IPS-20b (cell line): ENCODE data around the gene WDR83.

Experiments used
- H3K27ac ChIP-seq: one replicate; pipeline ENCODE4 v1.5.1; 2013; ENCODE audit warnings: low read length
- H3K27me3 ChIP-seq: 2 replicates; pipeline ENCODE4 v1.6.1; 2013; ENCODE audit warnings: mild to moderate bottlenecking, low read length, inconsistent platforms; ENCODE audit not compliant: insufficient read depth
- H3K36me3 ChIP-seq: 2 replicates; pipeline ENCODE4 v1.6.1; 2013; ENCODE audit warnings: low read depth, mild to moderate bottlenecking, inconsistent platforms, low read length, moderate library complexity; ENCODE audit not compliant: insufficient read depth
- H3K4me1 ChIP-seq: 2 replicates; pipeline ENCODE4 v1.6.1; 2013; ENCODE audit warnings: mild to moderate bottlenecking, control low read depth, inconsistent platforms, low read length, moderate library complexity; ENCODE audit not compliant: insufficient read depth
- H3K4me3 ChIP-seq: 2 replicates; pipeline ENCODE4 v1.5.1; 2013; ENCODE audit warnings: mild to moderate bottlenecking, low read length, inconsistent platforms
- H3K9ac ChIP-seq: 2 replicates; pipeline ENCODE4 v1.6.1; 2013; ENCODE audit warnings: low read depth, mild to moderate bottlenecking, inconsistent platforms, low read length, moderate library complexity
- H3K9me3 ChIP-seq: 2 replicates; pipeline ENCODE4 v1.6.1; 2013; ENCODE audit warnings: mild to moderate bottlenecking, low read depth, low read length, inconsistent platforms; ENCODE audit not compliant: insufficient read depth

Gene WDR83

DNA sequence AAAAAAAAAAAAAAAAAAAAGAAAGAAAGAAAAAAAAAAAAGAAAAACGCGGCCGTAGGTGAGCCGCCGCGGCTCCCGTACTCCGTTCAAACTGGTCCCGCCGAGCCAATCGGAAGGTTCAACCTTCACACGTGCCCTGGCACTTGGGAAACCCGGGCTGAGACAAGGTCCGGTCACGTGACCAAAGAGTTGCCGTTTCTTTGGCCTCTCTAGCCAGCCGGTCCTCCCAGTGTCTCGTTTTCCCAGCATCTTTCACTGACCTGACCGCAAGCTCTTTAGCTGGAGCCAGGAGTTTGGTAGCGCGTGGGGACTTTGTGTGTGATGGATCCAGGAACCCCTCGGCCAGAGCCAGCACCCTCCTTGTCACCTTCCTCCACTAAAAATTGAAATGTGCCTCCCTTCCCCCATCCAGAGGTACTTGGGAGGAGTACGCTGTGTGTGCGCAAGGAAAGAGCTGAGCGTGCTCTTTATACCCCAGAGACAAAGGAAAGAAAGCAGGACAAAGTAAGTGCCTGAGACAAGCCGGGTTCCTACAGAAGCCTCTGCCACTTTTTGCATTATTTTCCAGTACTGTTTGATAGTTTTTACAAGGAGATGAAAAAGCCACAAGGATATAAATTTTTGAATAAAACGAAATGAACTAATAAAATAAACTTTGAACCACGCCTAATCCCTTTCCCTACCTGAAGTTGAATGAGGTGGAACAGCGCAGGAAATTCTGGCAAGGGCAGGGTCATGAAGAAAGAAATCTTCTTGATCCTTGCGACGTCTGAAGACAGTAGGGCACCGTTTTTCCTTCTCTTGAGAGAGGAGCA is 56.2 kb downstream of the WDR83 start:
- H3K4me1 ChIP-seq = no peaks in the 10 kb centered on the region
- H3K9ac ChIP-seq = peak overlapping the region; percentile 99

DNA sequence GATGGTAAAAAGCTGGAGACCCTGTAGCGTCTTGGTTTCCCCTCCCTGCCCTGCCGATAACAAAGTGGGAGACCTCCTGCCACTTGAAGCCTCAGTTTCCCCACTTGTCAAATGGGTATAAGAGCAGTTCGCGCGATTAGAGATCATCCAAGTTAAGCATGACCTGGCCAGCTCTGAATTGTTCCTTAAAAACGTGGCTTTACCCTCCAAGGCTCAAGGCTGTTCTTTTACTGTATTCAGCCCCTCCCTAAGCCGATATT is 56.7 kb downstream of the WDR83 start:
- H3K27me3 ChIP-seq = no peaks in the 10 kb centered on the region
- H3K36me3 ChIP-seq = peaks cover 26% of the 10 kb centered on the region

More for the DNA sequence above, 56.2 kb downstream of the WDR83 start:
- H3K27ac ChIP-seq = peak overlapping the region; percentile 92
- peaks cover 28% of the 10 kb centered on the region for H3K36me3 ChIP-seq
- H3K9me3 ChIP-seq = no peaks in the 10 kb centered on the region
- peak overlapping the region; percentile 97 for H3K4me3 ChIP-seq
- H3K27me3 ChIP-seq = no peaks in the 10 kb centered on the region

DNA sequence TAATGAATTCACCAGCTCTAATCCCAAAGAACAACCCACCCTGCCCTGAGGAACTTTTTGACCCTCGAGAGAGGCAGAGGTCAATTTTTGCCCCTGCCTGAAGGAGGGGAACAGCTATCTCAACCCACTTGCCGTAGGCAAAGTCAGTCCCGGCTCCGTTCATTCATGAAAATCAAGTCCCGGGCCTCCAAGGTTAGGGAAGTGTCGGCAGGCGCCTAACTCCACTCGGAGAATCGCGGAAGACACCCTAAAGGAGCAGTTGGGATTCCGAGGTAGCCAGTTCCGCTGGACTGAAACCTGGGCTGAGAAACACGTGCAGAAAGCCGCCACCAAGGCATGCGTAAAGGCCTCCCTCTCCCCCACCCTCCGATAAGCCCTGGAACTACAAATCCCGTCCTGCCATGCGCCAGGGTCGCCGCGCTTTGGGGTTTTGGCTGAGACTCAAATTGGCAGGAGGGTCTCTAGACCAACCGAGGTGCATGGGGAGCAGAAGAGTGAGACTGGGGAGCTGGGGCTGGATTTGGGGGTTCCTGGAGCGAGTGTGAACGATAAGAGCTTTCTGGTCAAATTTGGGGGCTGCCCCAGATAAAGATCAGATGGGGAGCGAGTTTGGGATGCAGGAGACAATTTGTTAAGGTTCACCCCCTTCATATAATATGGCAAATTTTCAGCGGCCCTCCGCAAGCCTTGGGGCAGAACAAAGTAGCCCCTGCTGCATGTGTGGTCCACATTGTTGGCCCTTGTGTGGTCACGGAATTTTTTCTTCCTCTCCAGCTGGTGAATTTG is 57.2 kb downstream of the WDR83 start, which contains the start of gene TNPO2:
Gene TNPO2 (minus strand): TSS at position 292 of the 786 bp plus-strand sequence. CDS start 2,955 bp downstream, outside the sequence.
- Histone ChIP-seq H3K9ac (peak within 1 kb of the TSS; percentile 99), H3K27ac (peak within 1 kb of the TSS; percentile 92), H3K9me3 (no peaks in the 10 kb centered on the region), H3K4me3 (peak within 1 kb of the TSS; percentile 97), H3K36me3 (peaks cover 25% of the 10 kb centered on the region), H3K27me3 (no peaks in the 10 kb centered on the region), H3K4me1 (no peaks in the 10 kb centered on the region)

More for the DNA sequence above, 56.7 kb downstream of the WDR83 start:
- Histone ChIP-seq H3K4me3 (peak overlapping the region; percentile 97), H3K9me3 (no peaks in the 10 kb centered on the region), H3K4me1 (no peaks in the 10 kb centered on the region), H3K27ac (peak overlapping the region; percentile 92), H3K9ac (peak overlapping the region; percentile 99)
